RWPE2 (cell line): Measurements from ENCODE around the gene MRPL9.

Experiments used
- ATAC-seq: fragments of 200-7000 bp; cut with Tn5 transposase; 3 replicates; pipeline ENCODE4 v1.9.1; 2021; ENCODE audit warnings: low read depth
- DNase-seq: peaks from one replicate; pipeline ENCODE4 v3.0.0-alpha.2; 2020; ENCODE audit warnings: low spot score
- H3K27ac ChIP-seq: fragments of 450-650 bp; 2 replicates; pipeline ENCODE4 v1.5.1; 2017; ENCODE audit warnings: mild to moderate bottlenecking; ENCODE audit not compliant: poor library complexity, severe bottlenecking
- H3K27me3 ChIP-seq: fragments of 250-450 bp; sonication (Bioruptor Pico); 2 replicates; pipeline ENCODE4 v1.5.1; 2021; ENCODE audit warnings: mild to moderate bottlenecking, moderate library complexity; ENCODE audit not compliant: insufficient read depth, poor library complexity, severe bottlenecking
- H3K36me3 ChIP-seq: fragments of 250-450 bp; sonication (Bioruptor Pico); 2 replicates; pipeline ENCODE4 v1.5.1; 2020; ENCODE audit warnings: low read depth, mild to moderate bottlenecking, moderate library complexity
- H3K4me1 ChIP-seq: fragments of 250-450 bp; sonication (Bioruptor Pico); 2 replicates; pipeline ENCODE4 v1.5.1; 2021; ENCODE audit warnings: mild to moderate bottlenecking, moderate library complexity; ENCODE audit not compliant: insufficient read depth, poor library complexity, severe bottlenecking
- H3K4me3 ChIP-seq: fragments of 250-450 bp; sonication (Bioruptor Pico); 2 replicates; pipeline ENCODE4 v1.5.1; 2021; ENCODE audit warnings: mild to moderate bottlenecking, moderate library complexity; ENCODE audit not compliant: severe bottlenecking
- H3K9me3 ChIP-seq: fragments of 250-450 bp; sonication (Bioruptor Pico); 2 replicates; pipeline ENCODE4 v1.5.1; 2021; ENCODE audit warnings: mild to moderate bottlenecking, moderate library complexity; ENCODE audit not compliant: severe bottlenecking
- CTCF ChIP-seq: fragments of 450-650 bp; IDR thresholded peaks from one replicate; pipeline ENCODE4 v1.5.1; 2017; ENCODE audit warnings: mild to moderate bottlenecking, moderate library complexity; ENCODE audit not compliant: poor library complexity, severe bottlenecking

Gene MRPL9

GRCh38 chr1:151799179-151800022, 36.1 kb upstream of the MRPL9 start:
- TF ChIP-seq CTCF, result no peak
- H3K36me3 ChIP-seq, result no peaks in the 10 kb centered on the region; the same call in 1 of the 2 replicates
- no peak overlapping the region for H3K27ac ChIP-seq
- no peaks in the 10 kb centered on the region for H3K27me3 ChIP-seq
- no peak overlapping the region for H3K4me3 ChIP-seq
- no peaks in the 10 kb centered on the region for H3K4me1 ChIP-seq
- ATAC-seq (no peak), DNase-seq (no peak)
- no peaks in the 10 kb centered on the region for H3K9me3 ChIP-seq

GRCh38 chr1:151798571-151798970, 35.3 kb upstream of the MRPL9 start:
- no peaks in the 10 kb centered on the region for H3K4me1 ChIP-seq
- ATAC-seq (no peak), DNase-seq (no peak)
- no peak overlapping the region for H3K27ac ChIP-seq
- no peak overlapping the region for H3K4me3 ChIP-seq
- TF ChIP-seq CTCF, result no peak
- H3K36me3 ChIP-seq, result no peaks in the 10 kb centered on the region; the same call in 1 of the 2 replicates
- no peaks in the 10 kb centered on the region for H3K9me3 ChIP-seq
- no peaks in the 10 kb centered on the region for H3K27me3 ChIP-seq

- ATAC-seq (peak; percentile 11; the same call in 1 of the 3 replicates), DNase-seq (no peak)
- peak overlapping the region; percentile 55 for H3K4me3 ChIP-seq
- H3K36me3 ChIP-seq, result no peaks in the 10 kb centered on the region; the same call in 1 of the 2 replicates
- H3K4me1 ChIP-seq, result peaks cover 5% of the 10 kb centered on the region
- TF ChIP-seq CTCF, result no peak
- H3K27ac ChIP-seq, result peak overlapping the region; percentile 30
- H3K9me3 ChIP-seq, result no peaks in the 10 kb centered on the region
- no peaks in the 10 kb centered on the region for H3K27me3 ChIP-seq
Observed at GRCh38 chr1:151790940-151791651, 27.8 kb upstream of the MRPL9 start.

- peak; percentile 37 for TF ChIP-seq CTCF
- no peaks in the 10 kb centered on the region for H3K9me3 ChIP-seq
Observed at GRCh38 chr1:151790071-151790939, 27.0 kb upstream of the MRPL9 start, which contains the start of gene TDRKH. Gene TDRKH, minus strand, starts transcription at chr1:151790500. Its CDS starts 7,478 bp downstream, at chr1:151783022.

More at GRCh38 chr1:151790071-151790939, 27.0 kb upstream of the MRPL9 start, which contains the start of gene TDRKH:
- H3K27me3 ChIP-seq, result no peaks in the 10 kb centered on the region
- H3K4me3 ChIP-seq, result peak within 1 kb of the TSS; percentile 55
- DNase-seq (peak; percentile 100), ATAC-seq (peak; percentile 98)
- peaks cover 5% of the 10 kb centered on the region for H3K4me1 ChIP-seq
- no peaks in the 10 kb centered on the region; the same call in 1 of the 2 replicates for H3K36me3 ChIP-seq
- H3K27ac ChIP-seq, result peak within 1 kb of the TSS; percentile 30
